Small intestine (tissue), 7 donors: ENCODE data around the gene CDC42. TPM values are rescaled to one million over a fixed set of nuclear protein-coding genes. Genes with fewer than 3 reads are reported as not detected.

Experiments
- DNase-seq, 2 donors: peaks; one replicate each; pipeline versions ENCODE4 v3.0.0 to v3.0.0-alpha.2; 2013
- FAIRE-seq: peaks from 2 replicates; lab custom pipeline; 2012; peaks lifted over from hg19 to GRCh38; lab: Jason Lieb, UNC
- H3K27ac ChIP-seq, 3 donors: one replicate each; pipeline ENCODE4 v1.5.1; 2013; ENCODE audit warnings: low read length in 2 of 3, mild to moderate bottlenecking in 2 of 3, control low read depth in 1 of 3, inconsistent platforms in 1 of 3, low read depth in 1 of 3, moderate library complexity in 1 of 3
- H3K27me3 ChIP-seq, 3 donors: one replicate each; pipeline ENCODE4 v1.6.1; 2013; ENCODE audit warnings: low read length in 3 of 3, inconsistent platforms in 1 of 3; ENCODE audit not compliant: control insufficient read depth in 3 of 3, insufficient read depth in 3 of 3
- H3K36me3 ChIP-seq, 3 donors: one replicate each; pipeline ENCODE4 v1.6.1; 2013; ENCODE audit warnings: low read length in 3 of 3, inconsistent platforms in 1 of 3, low read depth in 1 of 3, mild to moderate bottlenecking in 1 of 3, moderate library complexity in 1 of 3; ENCODE audit not compliant: control insufficient read depth in 3 of 3, insufficient read depth in 2 of 3
- H3K4me1 ChIP-seq, 3 donors: one replicate each; pipeline ENCODE4 v1.6.1; 2013; ENCODE audit warnings: low read length in 2 of 3, inconsistent platforms in 1 of 3, low read depth in 1 of 3, mild to moderate bottlenecking in 1 of 3, moderate library complexity in 1 of 3; ENCODE audit not compliant: control insufficient read depth in 3 of 3, insufficient read depth in 2 of 3
- H3K4me3 ChIP-seq, 3 donors: one replicate each; pipeline ENCODE4 v1.5.1; 2013; ENCODE audit warnings: low read length in 3 of 3, control low read depth in 1 of 3, inconsistent platforms in 1 of 3, low read depth in 1 of 3, mild to moderate bottlenecking in 1 of 3, moderate library complexity in 1 of 3
- H3K9me3 ChIP-seq, 2 donors: one replicate each; pipeline ENCODE4 v1.6.1; 2013; ENCODE audit warnings: low read depth in 1 of 2, low read length in 1 of 2; ENCODE audit not compliant: control insufficient read depth in 2 of 2, insufficient read depth in 1 of 2
- WGBS, 3 donors: extraction: QIAGEN DNeasy Blood & Tissue Kit; methylation state at CpG; one replicate each; pipeline ENCODE4 v1.1.7; 2013; 5-methylcytosine and 5-hydroxymethylcytosine counted together
- polyA plus RNA-seq, 4 donors: library from polyadenylated mRNA; stranded (reverse) in 3 of 4; unstranded in 1 of 4; fragments of 200-250 nt in 3 of 4; fragments of 120-200 nt in 1 of 4; gene quantifications; one replicate each; pipeline versions ENCODE4 v1.2.1 to v1.2.3, GENCODE V29; 2013
- donor health status: healthy with polysubstance abuse.
- donor health status: control.
- donor health status: control.
- donor health status: Bipolar disorder and iron deficiency.
- donor health status: healthy.

The CDC42 gene
- polyA plus RNA-seq, 4 donors, result 175 to 255 (median 235) TPM

DNA sequence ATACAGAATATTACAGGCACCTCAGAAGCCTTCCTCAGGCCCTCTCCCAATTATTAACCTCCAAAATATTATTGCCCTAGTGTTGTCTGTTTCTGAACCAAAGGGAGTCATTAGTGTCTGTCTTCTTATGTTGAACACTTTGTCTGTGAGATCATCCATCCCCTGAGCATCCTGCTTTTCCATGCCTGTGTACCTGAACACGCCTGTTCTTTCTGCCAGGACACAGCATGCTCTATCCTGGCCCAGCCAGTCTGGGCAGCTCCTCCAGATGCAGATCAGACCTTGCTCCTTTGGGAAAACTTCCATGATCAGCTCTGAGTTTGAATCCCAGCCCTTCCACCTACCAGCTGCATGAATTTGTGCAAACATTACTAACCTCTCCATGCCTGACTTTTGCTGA, 11.0 kb upstream of the CDC42 start:
- 76 to 91% (median 79%) methylated on average over 1 of the region's 1 CpG for WGBS, 3 donors
- Histone ChIP-seq H3K4me1 (peaks cover 0 to 21% (median 0%) of the 10 kb centered on the region in 3 donors), H3K27me3 (no peaks in the 10 kb centered on the region), H3K27ac (no peak overlapping the region), H3K9me3 (no peaks in the 10 kb centered on the region), H3K36me3 (no peaks in the 10 kb centered on the region), H3K4me3 (no peak overlapping the region)
- FAIRE-seq, result no peak
- no peak for DNase-seq

- WGBS, 3 donors, result 40 to 62% (median 48%) methylated on average over 3 of the region's 3 CpGs
- Histone ChIP-seq H3K36me3 (no peaks in the 10 kb centered on the region), H3K4me3 (no peak overlapping the region), H3K4me1 (peaks cover 0 to 21% (median 0%) of the 10 kb centered on the region in 3 donors), H3K9me3 (no peaks in the 10 kb centered on the region), H3K27me3 (no peaks in the 10 kb centered on the region), H3K27ac (no peak overlapping the region)
- peak; percentile 59 to 70 for DNase-seq
- no peak for FAIRE-seq
Measured at GRCh38 chr1:22043198-22043769, 9.2 kb upstream of the CDC42 start.

- H3K4me3 ChIP-seq, result no peak overlapping the region
- FAIRE-seq (no peak), DNase-seq (no peak)
- H3K4me1 ChIP-seq, result peaks cover 0 to 20% (median 0%) of the 10 kb centered on the region in 3 donors
- H3K36me3 ChIP-seq, result no peaks in the 10 kb centered on the region
- H3K27ac ChIP-seq, result no peak overlapping the region
- no peaks in the 10 kb centered on the region for H3K9me3 ChIP-seq
- WGBS, 3 donors, result 87 to 93% (median 88%) methylated on average over 3 of the region's 3 CpGs
- no peaks in the 10 kb centered on the region for H3K27me3 ChIP-seq
Measured at GRCh38 chr1:22044690-22045420, 7.7 kb upstream of the CDC42 start.

DNA sequence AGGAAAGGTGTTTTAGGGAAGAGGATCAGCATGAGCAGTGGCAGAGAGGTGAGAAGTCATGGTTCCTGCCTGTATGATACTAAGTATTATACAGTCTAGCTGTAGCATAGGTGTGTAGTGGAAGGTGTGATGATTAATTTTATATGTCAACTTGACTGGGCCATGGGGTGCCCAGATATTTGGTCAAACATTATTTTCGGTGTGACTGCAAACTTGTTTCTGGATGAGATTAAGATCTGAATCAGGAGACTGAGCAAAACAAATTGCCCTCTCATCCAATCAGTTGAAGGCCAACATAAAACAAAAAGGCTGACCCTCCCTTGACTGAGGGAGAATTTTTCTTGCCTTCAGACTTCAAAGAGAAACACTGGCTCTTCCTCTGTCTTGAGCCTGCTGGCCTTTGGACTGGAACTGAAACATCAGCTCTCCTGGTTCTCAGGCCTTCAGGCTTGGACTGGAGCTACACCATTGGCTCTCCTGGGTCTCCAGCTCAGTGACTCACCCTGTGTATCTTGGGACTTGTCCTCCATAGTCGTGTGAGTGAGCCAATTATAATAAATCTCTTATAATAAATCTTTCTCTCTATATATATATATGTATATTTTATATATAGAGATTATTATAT, 6.8 kb upstream of the CDC42 start:
- Histone ChIP-seq H3K27ac (no peak overlapping the region), H3K4me3 (no peak overlapping the region), H3K4me1 (peaks cover 0 to 13% (median 0%) of the 10 kb centered on the region in 3 donors), H3K27me3 (no peaks in the 10 kb centered on the region), H3K36me3 (no peaks in the 10 kb centered on the region), H3K9me3 (no peaks in the 10 kb centered on the region)
- FAIRE-seq (no peak), DNase-seq (peak in 1 of 2 donors; percentile 50)
- WGBS, 3 donors, result 53 to 71% (median 60%) methylated on average over 2 of the region's 2 CpGs

DNA sequence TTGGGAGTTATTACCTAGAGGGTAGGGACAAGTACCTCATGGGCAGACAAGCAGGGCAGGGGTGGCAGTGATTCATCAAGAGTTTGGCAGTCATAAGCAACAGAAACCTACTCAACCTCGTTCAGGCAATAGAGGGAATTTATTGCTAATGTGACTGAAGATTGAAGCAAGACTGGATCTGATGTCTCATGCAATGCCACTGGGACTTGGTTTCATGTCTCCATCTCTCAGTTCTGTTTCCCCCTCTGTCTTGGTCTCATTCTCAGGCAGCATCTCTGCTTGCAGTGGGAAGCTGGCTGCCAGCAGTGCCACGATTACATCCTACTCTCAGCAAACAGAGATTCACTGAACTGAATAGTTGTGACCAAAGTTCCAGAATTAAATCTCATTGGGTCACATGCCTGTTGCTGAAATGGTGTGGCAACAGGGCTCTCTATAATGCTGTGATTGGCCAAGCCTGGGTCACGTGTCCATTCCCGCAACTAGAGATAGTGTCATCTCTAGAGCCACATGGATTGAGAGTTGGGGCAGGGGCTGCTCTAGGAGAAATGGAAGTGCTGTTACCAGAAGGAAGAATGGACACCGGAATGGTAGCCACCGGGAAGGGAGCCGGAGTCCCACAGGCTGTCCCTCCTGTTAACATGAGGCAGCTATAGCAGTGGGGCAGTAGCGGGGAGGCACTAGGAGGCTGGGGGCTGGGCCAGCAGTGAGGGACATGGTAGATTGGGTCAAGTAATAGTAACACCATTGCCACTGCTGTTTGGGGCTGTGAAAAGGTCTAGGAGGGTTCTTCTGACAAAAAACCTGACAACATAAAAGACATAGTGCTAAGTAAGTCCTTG, 3.9 kb upstream of the CDC42 start:
- Histone ChIP-seq H3K27me3 (no peaks in the 10 kb centered on the region), H3K36me3 (no peaks in the 10 kb centered on the region), H3K4me3 (no peak overlapping the region), H3K4me1 (peaks cover 0 to 7% (median 0%) of the 10 kb centered on the region in 3 donors), H3K9me3 (no peaks in the 10 kb centered on the region), H3K27ac (no peak overlapping the region)
- 71 to 73% (median 72%) methylated on average over 8 of the region's 8 CpGs for WGBS, 3 donors
- FAIRE-seq (no peak), DNase-seq (peak in 1 of 2 donors; percentile 64)

DNA sequence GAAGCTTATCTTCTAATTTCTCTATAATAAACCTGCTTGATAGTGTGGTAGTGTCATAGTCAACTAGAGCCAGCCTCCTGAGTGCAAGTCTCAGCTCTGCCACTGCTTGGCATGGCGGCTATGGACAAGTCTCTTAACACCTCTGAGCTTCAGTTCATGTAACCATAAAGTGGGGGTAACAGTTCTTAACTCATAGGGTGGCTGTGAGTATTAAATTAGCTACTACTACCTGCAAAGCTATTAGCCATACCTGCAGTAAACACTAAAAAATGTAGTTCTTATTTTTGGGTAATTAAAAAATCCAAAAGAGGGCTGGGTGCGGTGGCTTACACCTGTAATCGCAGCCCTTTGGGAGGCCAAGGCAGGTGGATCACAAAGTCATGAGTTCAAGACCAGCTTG, 2.2 kb upstream of the CDC42 start:
- Histone ChIP-seq H3K27ac (no peak overlapping the region), H3K4me3 (no peak overlapping the region), H3K9me3 (no peaks in the 10 kb centered on the region), H3K4me1 (peaks cover 0 to 14% (median 3%) of the 10 kb centered on the region in 3 donors), H3K36me3 (peaks cover 0 to 3% (median 0%) of the 10 kb centered on the region in 3 donors), H3K27me3 (no peaks in the 10 kb centered on the region)
- FAIRE-seq (no peak), DNase-seq (no peak)
- 96 to 99% (median 98%) methylated on average over 3 of the region's 3 CpGs for WGBS, 3 donors

DNA sequence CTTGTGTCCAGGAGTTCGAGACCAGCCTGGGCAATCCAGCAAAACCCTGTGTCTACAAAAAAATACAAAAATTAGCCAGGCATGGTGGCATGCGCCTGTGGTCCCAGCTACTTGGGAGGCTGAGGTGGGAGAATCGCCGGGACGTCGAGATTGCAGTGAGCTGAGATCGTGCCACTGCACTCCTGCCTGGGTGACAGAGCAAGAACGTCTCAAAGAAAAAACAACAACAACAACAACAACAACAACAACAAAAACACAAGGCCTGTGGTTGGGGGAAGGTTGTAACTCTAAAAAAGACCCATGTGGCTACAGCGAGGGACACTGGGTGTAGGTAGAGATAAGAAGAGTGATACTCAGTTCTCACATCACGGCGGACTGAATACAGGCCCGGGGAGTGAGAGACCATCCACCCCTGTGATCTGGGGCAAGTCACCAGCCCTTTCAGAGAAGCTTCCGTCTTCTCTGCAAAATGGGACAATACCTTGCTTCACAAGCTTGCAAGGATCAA, 848 bp upstream of the CDC42 start:
- Histone ChIP-seq H3K27me3 (no peaks in the 10 kb centered on the region), H3K9me3 (no peaks in the 10 kb centered on the region), H3K27ac (peak overlapping the region in 1 of 3 donors; percentile 100), H3K4me1 (peaks cover 4 to 18% (median 5%) of the 10 kb centered on the region in 3 donors), H3K4me3 (no peak overlapping the region), H3K36me3 (peaks cover 0 to 6% (median 0%) of the 10 kb centered on the region in 3 donors)
- 85 to 91% (median 86%) methylated on average over 13 of the region's 13 CpGs for WGBS, 3 donors
- no peak for DNase-seq
- no peak for FAIRE-seq
